ENCODE measurements around the gene ZSWIM6.

Gene ZSWIM6

GRCh38 chr5:61567337-61567736 lies 235.3 kb downstream of the ZSWIM6 start:
- no peak for DNase-seq

- no peak for DNase-seq
Measured at GRCh38 chr5:61569353-61569752, 237.3 kb downstream of the ZSWIM6 start.

DNA sequence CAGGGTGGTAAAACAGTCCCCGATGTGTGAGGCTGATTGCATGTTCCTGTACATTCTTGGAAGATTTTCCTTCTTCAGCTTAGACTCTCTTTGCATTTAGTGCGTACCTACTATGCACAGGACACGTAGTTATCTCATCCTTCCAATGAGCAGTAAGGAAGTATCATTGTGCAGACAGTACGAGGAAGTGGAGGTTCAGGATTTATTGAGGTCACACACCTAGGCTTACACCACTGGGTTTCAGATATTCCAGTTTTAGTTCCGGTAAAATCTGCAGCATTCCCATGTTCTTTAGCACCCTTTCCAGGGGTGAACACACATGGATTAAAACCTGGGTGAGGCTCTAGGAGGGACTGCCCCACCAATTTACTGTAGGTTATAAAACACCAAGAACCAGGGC lies 238.7 kb downstream of the ZSWIM6 start:
- no peak for DNase-seq

- DNase-seq, result no peak
Measured at GRCh38 chr5:61572959-61573358, 240.9 kb downstream of the ZSWIM6 start.

- DNase-seq, result no peak
Measured at GRCh38 chr5:61575103-61575502, 243.0 kb downstream of the ZSWIM6 start.

DNA sequence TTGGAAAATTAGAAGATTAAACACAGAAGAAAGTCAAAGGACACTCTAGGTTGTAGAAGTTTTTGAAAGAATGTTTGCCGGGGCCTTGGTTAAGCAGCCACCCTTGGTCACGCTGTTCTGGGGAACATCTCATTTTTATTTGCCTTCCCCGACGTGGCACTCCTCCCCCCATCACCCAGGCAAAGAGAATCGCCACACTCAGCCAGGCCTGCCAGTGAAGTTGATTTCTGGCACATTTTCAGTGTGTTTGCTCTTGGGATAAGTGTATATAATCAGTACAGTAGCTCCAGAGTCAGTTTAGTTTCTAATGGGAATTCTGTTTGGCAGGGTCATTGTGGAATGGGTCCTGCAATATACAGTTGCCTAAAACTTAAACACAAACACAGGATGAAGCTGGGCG lies 243.5 kb downstream of the ZSWIM6 start:
- DNase-seq, result no peak

- DNase-seq, result no peak
Measured at GRCh38 chr5:61576556-61576955, 244.5 kb downstream of the ZSWIM6 start.

DNA sequence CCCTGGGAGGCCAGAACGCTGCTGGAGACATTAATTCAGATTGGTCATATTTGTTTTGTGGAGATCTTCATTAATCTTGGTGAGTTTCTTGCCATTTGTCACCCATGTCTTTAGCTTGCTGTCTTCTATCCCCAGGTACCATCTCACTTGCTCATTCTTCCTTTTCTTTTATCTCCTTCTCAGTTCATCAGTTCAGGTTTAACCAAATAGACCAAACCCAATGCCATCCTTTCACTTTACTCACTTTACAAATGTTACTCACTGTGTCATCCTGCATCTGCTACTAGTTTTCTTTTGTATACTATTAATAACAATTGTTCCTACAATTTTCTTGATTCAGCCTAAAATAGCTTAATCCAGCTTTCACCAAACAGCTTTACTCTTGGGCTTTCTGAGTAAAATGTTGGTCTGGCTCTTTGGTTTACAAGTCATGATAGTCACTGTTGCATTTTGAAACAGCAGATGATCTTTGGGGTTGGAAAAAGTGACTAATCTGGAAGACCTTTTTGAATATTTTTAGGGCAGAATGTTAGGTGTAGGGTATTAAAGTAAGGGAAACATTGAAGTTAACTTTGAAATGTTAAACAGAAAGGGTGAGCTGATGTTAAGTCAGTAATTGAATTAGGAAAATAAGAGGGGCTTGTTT lies 246.9 kb downstream of the ZSWIM6 start:
- DNase-seq, result no peak

GRCh38 chr5:61582205-61582820 lies 250.3 kb downstream of the ZSWIM6 start:
- DNase-seq, result no peak

- no peak for DNase-seq
Measured at GRCh38 chr5:61582887-61583286, 250.8 kb downstream of the ZSWIM6 start.

- DNase-seq, result no peak
Measured at GRCh38 chr5:61586096-61587084, 254.3 kb downstream of the ZSWIM6 start.

- DNase-seq, result no peak
Measured at GRCh38 chr5:61587125-61587524, 255.1 kb downstream of the ZSWIM6 start.

DNA sequence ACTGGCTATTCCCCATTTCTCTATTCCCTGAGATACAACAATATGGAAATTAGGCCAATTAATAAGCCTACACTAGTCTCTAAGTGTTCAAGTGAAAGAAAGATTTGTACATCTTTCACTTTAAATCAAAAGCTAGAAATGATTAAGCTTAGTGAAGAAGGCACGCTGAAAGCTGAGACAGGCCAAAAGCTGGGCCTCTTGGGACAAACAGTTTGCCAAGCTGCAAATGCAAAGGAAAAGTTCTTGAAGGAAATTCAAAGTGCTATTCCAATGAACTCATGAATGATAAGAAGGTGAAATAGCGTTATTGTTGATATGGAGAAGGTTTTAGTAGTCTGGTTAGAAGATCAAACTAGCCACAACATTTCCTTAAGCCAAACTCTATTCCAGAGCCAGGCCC lies 256.2 kb downstream of the ZSWIM6 start:
- DNase-seq, result no peak

- DNase-seq, result no peak
Measured at GRCh38 chr5:61589946-61590345, 257.9 kb downstream of the ZSWIM6 start.

- no peak for DNase-seq
Measured at GRCh38 chr5:61590473-61590872, 258.4 kb downstream of the ZSWIM6 start.

DNA sequence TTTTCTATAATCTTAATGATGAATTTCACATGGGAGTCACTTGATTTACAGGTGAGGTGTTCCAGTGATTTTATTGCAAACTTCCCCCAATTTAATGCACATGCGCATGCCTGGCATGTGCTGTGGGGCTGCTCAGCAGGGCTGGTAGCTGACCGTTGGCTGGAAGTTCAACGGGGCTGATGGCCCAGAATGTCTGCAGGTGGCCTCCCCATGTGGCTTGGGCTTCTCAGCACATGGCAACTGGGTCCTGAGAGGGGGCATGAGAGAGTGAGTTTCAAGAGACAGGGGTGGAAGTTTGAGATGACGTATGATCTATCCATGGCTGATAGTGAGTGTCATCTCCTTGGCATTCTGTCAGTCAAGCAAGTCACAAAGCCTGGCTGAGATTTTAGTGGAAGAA lies 259.8 kb downstream of the ZSWIM6 start:
- DNase-seq, result no peak

DNA sequence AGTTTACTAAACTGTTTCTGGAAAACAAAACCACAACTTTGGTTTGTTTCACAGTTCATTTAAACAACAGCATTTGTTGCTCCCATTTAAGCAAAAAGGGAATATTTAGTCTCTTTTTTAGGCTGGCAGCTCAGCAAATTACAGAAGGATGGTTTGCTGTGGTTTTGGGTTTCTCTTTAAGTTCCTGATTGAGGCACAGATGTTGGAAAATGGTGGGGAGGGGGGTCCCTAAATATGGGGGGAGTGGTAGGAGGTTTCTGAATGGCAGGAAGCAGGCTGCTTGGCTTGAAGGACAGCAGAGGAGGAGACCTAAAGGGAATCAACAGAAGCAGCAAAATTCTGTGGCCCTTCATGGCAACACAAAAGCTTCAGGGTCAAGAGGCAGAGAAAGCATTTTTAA lies 263.4 kb downstream of the ZSWIM6 start:
- no peak for DNase-seq

All from inflammatory macrophage treated with lipopolysaccharide for 4 hours (primary cell).